G401 (cell line): Measurements from ENCODE around the gene ZNF599. TPM values are rescaled to one million over a fixed set of nuclear protein-coding genes. Genes with fewer than 3 reads are reported as not detected.

Source experiments
- total RNA-seq: library from RNA; depleted of rRNA; stranded (reverse); fragments of >200 nt; shearing (Covaris generic); gene quantifications from 2 replicates; pipeline ENCODE4 v1.2.3, GENCODE V29; 2014; rRNA removed

The ZNF599 gene
- total RNA-seq, 1 experiment from 2014 or later: 12.5 TPM

Other genes with a start within 250 kb of the ZNF599 start
- gene SCGB2B2, start 96.1 kb downstream of the ZNF599 start, total RNA-seq: not detected in 2 replicates
- 15.7 and 19.5 TPM in 2 replicates for gene ZNF302, start 95.5 kb downstream of the ZNF599 start, total RNA-seq
- 13.1 and 14.2 TPM in 2 replicates for gene ZNF181, start 39.0 kb downstream of the ZNF599 start, total RNA-seq
- gene ZNF30, start 153.7 kb upstream of the ZNF599 start, total RNA-seq: 2.8 and 3.2 TPM in 2 replicates
- gene ZNF792, start 191.0 kb upstream of the ZNF599 start, total RNA-seq: 2.2 and 8.3 TPM in 2 replicates
- gene GRAMD1A, start 227.1 kb upstream of the ZNF599 start, total RNA-seq: 29.9 and 42.9 TPM in 2 replicates